GM23248 (cell line): ENCODE results near the gene JAGN1.

Source experiments
- EZH2 ChIP-seq: fragments of 200-600 bp; sonication (generic); IDR thresholded peaks from 2 replicates; pipeline ENCODE4 v1.6.1; 2018; ENCODE audit warnings: antibody characterized with exemption, mild to moderate bottlenecking; ENCODE audit not compliant: insufficient read depth, poor library complexity, severe bottlenecking
- EZH2phosphoT487 ChIP-seq: fragments of 200-600 bp; sonication (generic); IDR thresholded peaks from 2 replicates; pipeline ENCODE4 v1.6.1; 2018; ENCODE audit warnings: antibody characterized with exemption, moderate library complexity, mild to moderate bottlenecking, low read depth; ENCODE audit not compliant: insufficient read depth

GRCh38 chr3:9897408-9898372 lies 7.3 kb downstream of the JAGN1 start:
- no peak for TF ChIP-seq EZH2phosphoT487
- TF ChIP-seq EZH2 = no peak
